Astrocyte (in vitro differentiated cells and primary cell): Measurements from ENCODE around the gene PDE3A. TPM values are rescaled to one million over a fixed set of nuclear protein-coding genes. Genes with fewer than 3 reads are reported as not detected.

ENCODE experiments used
- DNase-seq: peaks from one replicate; pipeline ENCODE4 v3.0.0-alpha.2; 2010; ENCODE audit warnings: low read depth
- FAIRE-seq: peaks from 2 replicates; lab custom pipeline; 2011; peaks lifted over from hg19 to GRCh38; lab: Jason Lieb, UNC
- H2AFZ ChIP-seq: 2 replicates; pipeline ENCODE4 v1.6.0; 2012; ENCODE audit warnings: low read depth, low read length, inconsistent platforms
- H3K27ac ChIP-seq: 2 replicates; pipeline ENCODE4 v1.5.1; 2011; ENCODE audit warnings: low read depth, low read length, inconsistent platforms
- H3K27me3 ChIP-seq: 2 replicates; pipeline ENCODE4 v1.6.0; 2011; ENCODE audit warnings: low read length, inconsistent platforms; ENCODE audit not compliant: insufficient read depth
- H3K36me3 ChIP-seq: 2 replicates; pipeline ENCODE4 v1.5.1; 2011; ENCODE audit warnings: low read length, inconsistent platforms; ENCODE audit not compliant: insufficient read depth
- H3K4me1 ChIP-seq: 2 replicates; pipeline ENCODE4 v1.5.1; 2011; ENCODE audit warnings: low read length, inconsistent platforms; ENCODE audit not compliant: insufficient read depth
- H3K4me2 ChIP-seq: 2 replicates; pipeline ENCODE4 v1.6.0; 2012; ENCODE audit warnings: low read length, inconsistent platforms
- H3K4me3 ChIP-seq: 2 replicates; pipeline ENCODE4 v1.5.1; 2011; ENCODE audit warnings: low read depth, mild to moderate bottlenecking, low read length, inconsistent platforms; ENCODE audit not compliant: insufficient read depth
- H3K79me2 ChIP-seq: 2 replicates; pipeline ENCODE4 v1.6.0; 2012; ENCODE audit warnings: mild to moderate bottlenecking, low read length, inconsistent platforms; ENCODE audit not compliant: insufficient read depth
- H3K9ac ChIP-seq: 2 replicates; pipeline ENCODE4 v1.6.0; 2012; ENCODE audit warnings: mild to moderate bottlenecking, low read length, inconsistent platforms
- H3K9me3 ChIP-seq: 2 replicates; pipeline ENCODE4 v1.5.1; 2012; ENCODE audit warnings: low read depth, mild to moderate bottlenecking, low read length, inconsistent platforms; ENCODE audit not compliant: insufficient read depth
- H4K20me1 ChIP-seq: 2 replicates; pipeline ENCODE4 v1.6.0; 2012; ENCODE audit warnings: low read length, inconsistent platforms; ENCODE audit not compliant: insufficient read depth
- H3K27ac Mint-ChIP-seq: one replicate; pipeline ENCODE4 v1.8.0; 2021; ENCODE audit warnings: mild to moderate bottlenecking, mixed read lengths; ENCODE audit not compliant: unreplicated experiment
- H3K27me3 Mint-ChIP-seq: one replicate; pipeline ENCODE4 v1.8.0; 2021; ENCODE audit warnings: low read depth, mixed read lengths; ENCODE audit not compliant: unreplicated experiment
- H3K36me3 Mint-ChIP-seq: one replicate; pipeline ENCODE4 v1.8.0; 2021; ENCODE audit warnings: low read depth, mixed read lengths; ENCODE audit not compliant: unreplicated experiment
- H3K4me1 Mint-ChIP-seq: one replicate; pipeline ENCODE4 v1.8.0; 2021; ENCODE audit warnings: low read depth, mixed read lengths; ENCODE audit not compliant: unreplicated experiment
- H3K4me3 Mint-ChIP-seq: one replicate; pipeline ENCODE4 v1.8.0; 2021; ENCODE audit warnings: mild to moderate bottlenecking, moderate library complexity, mixed read lengths; ENCODE audit not compliant: unreplicated experiment
- H3K9me3 Mint-ChIP-seq: one replicate; pipeline ENCODE4 v1.8.0; 2021; ENCODE audit warnings: mild to moderate bottlenecking, mixed read lengths; ENCODE audit not compliant: unreplicated experiment
- EZH2 ChIP-seq: IDR thresholded peaks from 2 replicates; pipeline ENCODE4 v1.6.1; 2012; ENCODE audit warnings: mild to moderate bottlenecking, low read length, inconsistent platforms; ENCODE audit not compliant: insufficient read depth
- total RNA-seq: library from RNA; stranded (reverse); gene quantifications from 2 replicates; pipeline ENCODE4 v1.2.1, GENCODE V29; 2021
- TF ChIP-seq, protein P1 (sequence below): IDR thresholded peaks from 2 replicates; pipeline ENCODE4 v1.5.1; 2011; ENCODE audit warnings: low read depth, mild to moderate bottlenecking, inconsistent platforms, low read length, moderate library complexity; ENCODE audit not compliant: insufficient read depth

PDE3A gene
- total RNA-seq, 1 donor from 2014 or later = 1.7 TPM

DNA sequence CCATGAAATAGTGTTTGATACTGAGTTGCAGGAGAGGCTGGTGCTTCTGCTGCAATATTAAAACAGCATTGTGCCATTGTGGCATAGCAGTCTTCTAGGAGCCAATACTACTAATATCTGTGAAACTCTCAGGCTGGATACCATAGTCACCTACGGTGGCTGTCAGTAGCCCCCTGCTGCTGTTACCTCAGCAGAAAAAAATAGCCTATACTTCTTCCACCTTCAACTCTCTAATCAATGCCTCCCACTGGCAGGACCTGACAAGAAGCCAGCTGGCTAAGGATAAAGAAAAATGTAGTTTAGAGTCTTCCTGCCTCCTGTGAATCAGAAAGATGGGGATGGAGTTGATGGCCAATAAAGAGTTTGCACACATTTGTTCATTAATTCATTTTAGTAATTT is 91.6 kb downstream of the PDE3A start:
- no peaks in the 10 kb centered on the region for H3K36me3 Mint-ChIP-seq
- no peak overlapping the region for H3K4me3 ChIP-seq
- no peak overlapping the region for H3K27ac ChIP-seq
- H3K27me3 ChIP-seq = no peaks in the 10 kb centered on the region
- H2AFZ ChIP-seq = no peak overlapping the region
- H3K4me1 Mint-ChIP-seq = no peaks in the 10 kb centered on the region
- H3K4me2 ChIP-seq = no peak overlapping the region
- no peak overlapping the region for H3K27ac Mint-ChIP-seq
- no peak for TF ChIP-seq EZH2
- TF ChIP-seq, protein P1, sequence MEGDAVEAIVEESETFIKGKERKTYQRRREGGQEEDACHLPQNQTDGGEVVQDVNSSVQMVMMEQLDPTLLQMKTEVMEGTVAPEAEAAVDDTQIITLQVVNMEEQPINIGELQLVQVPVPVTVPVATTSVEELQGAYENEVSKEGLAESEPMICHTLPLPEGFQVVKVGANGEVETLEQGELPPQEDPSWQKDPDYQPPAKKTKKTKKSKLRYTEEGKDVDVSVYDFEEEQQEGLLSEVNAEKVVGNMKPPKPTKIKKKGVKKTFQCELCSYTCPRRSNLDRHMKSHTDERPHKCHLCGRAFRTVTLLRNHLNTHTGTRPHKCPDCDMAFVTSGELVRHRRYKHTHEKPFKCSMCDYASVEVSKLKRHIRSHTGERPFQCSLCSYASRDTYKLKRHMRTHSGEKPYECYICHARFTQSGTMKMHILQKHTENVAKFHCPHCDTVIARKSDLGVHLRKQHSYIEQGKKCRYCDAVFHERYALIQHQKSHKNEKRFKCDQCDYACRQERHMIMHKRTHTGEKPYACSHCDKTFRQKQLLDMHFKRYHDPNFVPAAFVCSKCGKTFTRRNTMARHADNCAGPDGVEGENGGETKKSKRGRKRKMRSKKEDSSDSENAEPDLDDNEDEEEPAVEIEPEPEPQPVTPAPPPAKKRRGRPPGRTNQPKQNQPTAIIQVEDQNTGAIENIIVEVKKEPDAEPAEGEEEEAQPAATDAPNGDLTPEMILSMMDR = no peak
- no peak overlapping the region for H3K4me3 Mint-ChIP-seq
- no peaks in the 10 kb centered on the region for H3K9me3 ChIP-seq
- FAIRE-seq = no peak
- H3K27me3 Mint-ChIP-seq = no peaks in the 10 kb centered on the region
- no peak for DNase-seq
- no peaks in the 10 kb centered on the region for H3K79me2 ChIP-seq
- no peaks in the 10 kb centered on the region for H3K4me1 ChIP-seq
- no peaks in the 10 kb centered on the region for H3K36me3 ChIP-seq
- H3K9ac ChIP-seq = no peak overlapping the region
- no peaks in the 10 kb centered on the region for H4K20me1 ChIP-seq
- no peaks in the 10 kb centered on the region for H3K9me3 Mint-ChIP-seq

DNA sequence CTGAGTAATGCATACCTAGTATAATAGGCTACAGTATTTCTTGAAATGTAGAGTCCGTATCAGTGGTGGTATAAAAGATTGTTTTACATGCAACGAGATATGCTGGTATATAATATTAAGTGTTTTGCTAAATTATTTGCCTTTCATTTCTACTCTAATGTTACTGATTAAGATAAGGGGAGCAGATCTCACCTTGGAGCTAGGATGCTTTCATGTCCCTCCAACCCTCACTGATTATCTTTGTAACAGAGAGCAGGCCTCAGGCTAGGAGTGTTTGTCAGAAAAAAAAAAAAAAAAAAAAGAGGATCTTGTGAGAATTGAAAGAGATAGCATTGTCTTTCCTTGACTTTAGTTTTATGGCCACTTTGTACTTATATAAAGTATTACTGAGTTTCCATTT is 92.6 kb downstream of the PDE3A start:
- Histone ChIP-seq H3K27ac (no peak overlapping the region), H3K4me1 (no peaks in the 10 kb centered on the region), H3K36me3 (no peaks in the 10 kb centered on the region), H4K20me1 (no peaks in the 10 kb centered on the region), H3K79me2 (no peaks in the 10 kb centered on the region), H3K4me2 (no peak overlapping the region), H2AFZ (no peak overlapping the region), H3K9me3 (no peaks in the 10 kb centered on the region), H3K9ac (no peak overlapping the region), H3K4me3 (no peak overlapping the region), H3K27me3 (no peaks in the 10 kb centered on the region)
- Mint-ChIP-seq H3K9me3 (no peaks in the 10 kb centered on the region), H3K27me3 (no peaks in the 10 kb centered on the region), H3K4me1 (peaks cover 2% of the 10 kb centered on the region), H3K36me3 (no peaks in the 10 kb centered on the region), H3K27ac (no peak overlapping the region), H3K4me3 (no peak overlapping the region)
- no peak for TF ChIP-seq EZH2
- TF ChIP-seq, protein P1 = no peak
- DNase-seq (no peak), FAIRE-seq (no peak)

DNA sequence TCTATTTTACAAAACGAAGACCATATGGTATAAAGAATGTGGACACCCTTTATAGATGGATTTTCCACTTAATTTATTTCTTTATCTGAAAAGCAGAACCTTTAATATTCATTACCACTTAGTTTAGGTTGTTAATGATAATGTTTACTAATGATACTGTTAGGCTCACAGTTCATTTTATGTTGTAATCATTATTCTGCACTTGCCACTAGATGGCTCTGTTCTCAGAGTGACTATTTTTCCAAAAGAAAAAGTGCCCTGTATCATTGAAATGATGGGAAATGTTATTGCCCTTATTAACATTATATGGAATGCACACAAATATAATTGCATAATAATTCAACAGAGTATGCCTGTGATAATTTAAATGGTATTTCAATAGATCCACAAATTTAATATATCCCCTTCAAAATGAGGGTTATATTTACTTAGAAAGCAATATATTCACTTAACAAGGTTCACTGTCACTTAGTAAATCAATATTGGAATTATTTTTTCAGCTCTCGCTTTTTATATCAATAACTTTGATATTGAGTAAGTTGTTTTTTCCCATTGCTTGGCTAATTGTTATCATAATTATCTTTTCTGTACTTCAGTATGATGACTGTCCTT is 95.7 kb downstream of the PDE3A start:
- H3K9me3 ChIP-seq = no peaks in the 10 kb centered on the region
- H2AFZ ChIP-seq = no peak overlapping the region
- no peak overlapping the region for H3K27ac ChIP-seq
- no peaks in the 10 kb centered on the region for H3K36me3 ChIP-seq
- H3K79me2 ChIP-seq = no peaks in the 10 kb centered on the region
- no peaks in the 10 kb centered on the region for H3K4me1 ChIP-seq
- H3K27me3 ChIP-seq = no peaks in the 10 kb centered on the region
- Mint-ChIP-seq H3K27ac (no peak overlapping the region), H3K4me1 (peaks cover 3% of the 10 kb centered on the region), H3K36me3 (no peaks in the 10 kb centered on the region), H3K9me3 (no peaks in the 10 kb centered on the region), H3K27me3 (no peaks in the 10 kb centered on the region), H3K4me3 (no peak overlapping the region)
- no peak overlapping the region for H3K4me2 ChIP-seq
- no peak for FAIRE-seq
- no peak overlapping the region for H3K4me3 ChIP-seq
- H3K9ac ChIP-seq = no peak overlapping the region
- H4K20me1 ChIP-seq = no peaks in the 10 kb centered on the region
- no peak for DNase-seq
- TF ChIP-seq EZH2 = no peak
- TF ChIP-seq, protein P1 = peak; percentile 63
